PC-3 (cell line): ENCODE measurements around the gene WDPCP. TPM values are rescaled to one million over a fixed set of nuclear protein-coding genes. Genes with fewer than 3 reads are reported as not detected.

Experiments
- ATAC-seq: fragments of 200-7000 bp; cut with Tn5 transposase; 2 replicates; pipeline ENCODE4 v1.9.1; 2020; ENCODE audit warnings: mild to moderate bottlenecking, moderate library complexity
- BruUV-seq: library from RNA; stranded (reverse); fragments of 400-500 nt; replicated peaks from 2 replicates; lab custom pipeline; 2021; lab: Mats Ljungman, UMichigan
- CTCF ChIA-PET: fragments of 300-600 bp; sonication (Branson Sonifier 250); formaldehyde crosslinking; loops from one replicate; lab custom pipeline; 2022; ENCODE audit warnings: antibody characterized with exemption; lab: Charles Lee
- POLR2A ChIA-PET: fragments of 300-600 bp; sonication (Branson Sonifier 250); formaldehyde crosslinking; loops from one replicate; lab custom pipeline; 2022; ENCODE audit warnings: antibody characterized with exemption; ENCODE audit not compliant: unreplicated experiment; lab: Charles Lee
- DNase-seq: peaks from one replicate; pipeline ENCODE4 v3.0.0-alpha.2; 2015
- H2AFZ ChIP-seq: fragments of 300-600 bp; sonication (generic); 2 replicates; pipeline ENCODE4 v1.6.0; 2016; ENCODE audit warnings: antibody characterized with exemption, low read length
- H3F3A ChIP-seq: fragments of 300-600 bp; sonication (generic); one replicate; pipeline ENCODE4 v1.6.0; 2017; ENCODE audit warnings: antibody characterized with exemption, low read length, control low read depth, mild to moderate bottlenecking; ENCODE audit not compliant: unreplicated experiment
- H3K27ac ChIP-seq: fragments of 300-600 bp; sonication (generic); 2 replicates; pipeline ENCODE4 v1.5.1; 2016; ENCODE audit warnings: mild to moderate bottlenecking, low read length
- H3K27me3 ChIP-seq: fragments of 300-600 bp; sonication (generic); 2 replicates; pipeline ENCODE4 v1.6.1; 2016; ENCODE audit warnings: low read length, mixed read lengths
- H3K36me3 ChIP-seq: fragments of 300-600 bp; sonication (generic); 2 replicates; pipeline ENCODE4 v1.6.1; 2016; ENCODE audit warnings: low read depth, mixed run types, low read length, mixed read lengths
- H3K4me1 ChIP-seq: fragments of 300-600 bp; sonication (generic); 2 replicates; pipeline ENCODE4 v1.5.1; 2016; ENCODE audit warnings: low read length; ENCODE audit not compliant: insufficient read depth
- H3K4me2 ChIP-seq: fragments of 300-600 bp; sonication (generic); 2 replicates; pipeline ENCODE4 v1.6.0; 2016; ENCODE audit warnings: low read length
- H3K4me3 ChIP-seq: fragments of 300-600 bp; sonication (generic); 2 replicates; pipeline ENCODE4 v1.5.1; 2016; ENCODE audit warnings: mild to moderate bottlenecking, low read length, mixed read lengths
- H3K79me2 ChIP-seq: fragments of 300-600 bp; sonication (generic); 2 replicates; pipeline ENCODE4 v1.6.1; 2017; ENCODE audit warnings: low read length, mixed read lengths
- H3K9ac ChIP-seq: fragments of 300-600 bp; sonication (generic); 2 replicates; pipeline ENCODE4 v1.6.0; 2016; ENCODE audit warnings: mild to moderate bottlenecking, low read length
- H3K9me2 ChIP-seq: fragments of 300-600 bp; sonication (generic); replicated peaks from 2 replicates; pipeline ENCODE4 v1.6.1; 2016; ENCODE audit warnings: mixed run types, low read length, mixed read lengths
- H3K9me3 ChIP-seq: fragments of 300-600 bp; sonication (generic); 2 replicates; pipeline ENCODE4 v1.6.1; 2016; ENCODE audit warnings: low read length, mixed read lengths
- H4K20me1 ChIP-seq: fragments of 300-600 bp; sonication (generic); 2 replicates; pipeline ENCODE4 v1.6.1; 2016; ENCODE audit warnings: low read length, mixed read lengths
- EZH2 ChIP-seq: fragments of 300-600 bp; sonication (generic); IDR thresholded peaks from one replicate; pipeline ENCODE4 v1.6.1; 2017; ENCODE audit warnings: antibody characterized with exemption, mild to moderate bottlenecking, low read length; ENCODE audit not compliant: unreplicated experiment
- EZH2phosphoT487 ChIP-seq: fragments of 300-600 bp; sonication (generic); IDR thresholded peaks from 2 replicates; pipeline ENCODE4 v1.6.1; 2018; ENCODE audit warnings: mild to moderate bottlenecking, antibody characterized with exemption, low read length, borderline replicate concordance
- intact Hi-C: fragments of 100-400 bp; cut with micrococcal nuclease; formaldehyde crosslinking; loops from 2 replicates; pipeline ENCODE4 v1.9.0; 2023
- total RNA-seq: library from RNA; depleted of rRNA; stranded (reverse); fragments of >200 nt; gene quantifications from 2 replicates; pipeline ENCODE4 v1.2.3, GENCODE V29; 2014
- TF ChIP-seq, protein P1 (sequence below): fragments of 300-600 bp; sonication (generic); conservative IDR thresholded peaks from 2 replicates; pipeline ENCODE4 v1.5.1; 2017; ENCODE audit warnings: antibody characterized with exemption, low read depth, mild to moderate bottlenecking, low read length

Gene WDPCP
- total RNA-seq, 1 experiment from 2014 or later = 4.0 TPM

DNA sequence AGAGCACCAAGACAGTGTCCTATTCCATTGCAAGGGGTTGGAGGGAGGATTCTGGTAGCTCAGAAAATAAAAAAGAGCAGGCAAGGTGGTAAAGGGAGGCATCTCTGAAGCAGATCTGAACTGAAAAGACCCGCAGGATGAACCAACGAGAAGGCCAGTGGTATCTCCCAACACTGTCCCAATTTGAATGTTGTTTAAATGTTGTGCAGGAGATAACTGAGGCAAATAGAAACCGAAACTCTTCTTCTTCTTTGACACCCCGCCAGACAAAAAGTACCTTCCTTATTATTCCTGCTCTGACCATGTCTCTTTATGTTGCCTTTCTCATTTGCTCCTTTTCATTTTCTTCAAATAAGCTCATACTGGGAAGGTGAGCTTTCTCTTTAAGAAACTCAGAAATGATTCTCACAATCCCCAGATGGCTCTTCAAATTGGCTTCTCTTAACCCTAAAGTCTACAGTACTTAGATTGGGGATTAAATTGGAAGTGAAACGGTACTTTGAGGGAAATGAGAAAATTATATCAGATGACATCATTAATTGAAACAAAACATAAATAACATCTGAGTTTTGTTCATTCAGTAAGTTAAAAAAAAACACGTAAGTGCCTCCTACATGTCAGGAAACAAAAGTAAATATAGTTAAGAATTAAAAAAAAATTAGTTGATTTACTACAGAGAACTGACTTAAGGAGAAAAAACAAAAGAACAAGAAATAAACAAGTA is 143.6 kb downstream of the WDPCP start:
- DNase-seq (no peak), ATAC-seq (no peak)
- Histone ChIP-seq H3K9me3 (no peaks in the 10 kb centered on the region), H3F3A (no peaks in the 10 kb centered on the region), H3K9me2 (no peaks in the 10 kb centered on the region), H3K79me2 (no peaks in the 10 kb centered on the region), H3K27me3 (no peaks in the 10 kb centered on the region), H3K27ac (no peak overlapping the region), H3K4me3 (no peak overlapping the region), H3K36me3 (no peaks in the 10 kb centered on the region), H4K20me1 (no peaks in the 10 kb centered on the region), H2AFZ (no peak overlapping the region), H3K4me2 (no peak overlapping the region), H3K9ac (no peak overlapping the region), H3K4me1 (no peaks in the 10 kb centered on the region)
- POLR2A ChIA-PET = no interaction called here
- TF ChIP-seq, protein P1, sequence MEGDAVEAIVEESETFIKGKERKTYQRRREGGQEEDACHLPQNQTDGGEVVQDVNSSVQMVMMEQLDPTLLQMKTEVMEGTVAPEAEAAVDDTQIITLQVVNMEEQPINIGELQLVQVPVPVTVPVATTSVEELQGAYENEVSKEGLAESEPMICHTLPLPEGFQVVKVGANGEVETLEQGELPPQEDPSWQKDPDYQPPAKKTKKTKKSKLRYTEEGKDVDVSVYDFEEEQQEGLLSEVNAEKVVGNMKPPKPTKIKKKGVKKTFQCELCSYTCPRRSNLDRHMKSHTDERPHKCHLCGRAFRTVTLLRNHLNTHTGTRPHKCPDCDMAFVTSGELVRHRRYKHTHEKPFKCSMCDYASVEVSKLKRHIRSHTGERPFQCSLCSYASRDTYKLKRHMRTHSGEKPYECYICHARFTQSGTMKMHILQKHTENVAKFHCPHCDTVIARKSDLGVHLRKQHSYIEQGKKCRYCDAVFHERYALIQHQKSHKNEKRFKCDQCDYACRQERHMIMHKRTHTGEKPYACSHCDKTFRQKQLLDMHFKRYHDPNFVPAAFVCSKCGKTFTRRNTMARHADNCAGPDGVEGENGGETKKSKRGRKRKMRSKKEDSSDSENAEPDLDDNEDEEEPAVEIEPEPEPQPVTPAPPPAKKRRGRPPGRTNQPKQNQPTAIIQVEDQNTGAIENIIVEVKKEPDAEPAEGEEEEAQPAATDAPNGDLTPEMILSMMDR = no peak
- TF ChIP-seq EZH2 = no peak
- no peak for TF ChIP-seq EZH2phosphoT487
- CTCF ChIA-PET = no interaction called here
- no TSS peak for BruUV-seq
- intact Hi-C loops = no loop called here

DNA sequence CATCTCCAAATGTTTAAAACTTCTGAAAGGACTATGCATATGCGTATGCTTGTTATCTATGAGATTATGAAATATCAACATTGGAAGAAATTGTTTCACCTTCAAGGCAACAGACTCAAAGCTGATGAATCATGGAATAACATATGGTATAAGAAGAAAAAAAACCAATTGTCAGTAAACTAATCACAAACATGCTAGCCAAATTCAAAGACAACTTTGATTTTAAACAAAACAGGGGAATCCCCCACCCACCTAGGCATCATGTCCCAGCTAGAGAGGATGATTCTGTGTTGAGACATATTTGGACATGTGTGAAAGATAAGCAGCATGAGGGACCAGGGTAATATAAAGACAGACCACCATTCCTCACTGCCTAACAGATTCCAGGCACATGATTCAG is 147.7 kb downstream of the WDPCP start:
- H3K79me2 ChIP-seq = no peaks in the 10 kb centered on the region
- intact Hi-C loops = no loop called here
- ChIA-PET POLR2A (no interaction called here), CTCF (no interaction called here)
- TF ChIP-seq EZH2phosphoT487 (no peak), EZH2 (no peak)
- TF ChIP-seq, protein P1 = no peak
- H3K9me2 ChIP-seq = no peaks in the 10 kb centered on the region
- no peak overlapping the region for H3K27ac ChIP-seq
- no peaks in the 10 kb centered on the region for H4K20me1 ChIP-seq
- no peaks in the 10 kb centered on the region for H3K9me3 ChIP-seq
- H2AFZ ChIP-seq = no peak overlapping the region
- H3K4me2 ChIP-seq = no peak overlapping the region
- no peak for ATAC-seq
- no peaks in the 10 kb centered on the region for H3F3A ChIP-seq
- BruUV-seq = no TSS peak
- no peaks in the 10 kb centered on the region for H3K36me3 ChIP-seq
- DNase-seq = no peak
- H3K27me3 ChIP-seq = no peaks in the 10 kb centered on the region
- no peaks in the 10 kb centered on the region for H3K4me1 ChIP-seq
- H3K4me3 ChIP-seq = no peak overlapping the region
- no peak overlapping the region for H3K9ac ChIP-seq

DNA sequence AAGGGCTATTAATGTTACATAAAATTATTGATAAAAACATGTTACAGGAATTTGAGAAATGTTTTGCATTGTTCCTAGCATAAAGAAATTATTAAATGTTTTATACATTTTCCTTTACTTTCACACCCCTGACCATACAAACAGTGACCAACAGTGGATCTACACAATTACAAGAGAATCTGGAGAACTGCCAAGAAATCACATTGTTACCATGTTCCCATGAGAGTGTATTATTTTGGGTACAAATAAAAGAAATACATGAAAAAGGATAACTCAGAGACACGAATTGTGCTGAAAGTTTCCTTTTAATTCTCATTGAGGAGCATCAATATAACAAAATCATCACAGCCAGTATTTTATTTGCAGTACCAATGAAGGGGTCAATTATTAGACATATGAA is 150.1 kb downstream of the WDPCP start:
- Histone ChIP-seq H3K79me2 (no peaks in the 10 kb centered on the region), H3K9me2 (no peaks in the 10 kb centered on the region), H3K9me3 (no peaks in the 10 kb centered on the region), H3K27me3 (no peaks in the 10 kb centered on the region), H2AFZ (no peak overlapping the region), H3K36me3 (no peaks in the 10 kb centered on the region), H3F3A (no peaks in the 10 kb centered on the region), H3K27ac (no peak overlapping the region), H3K4me1 (no peaks in the 10 kb centered on the region), H3K4me2 (no peak overlapping the region), H3K9ac (no peak overlapping the region), H3K4me3 (no peak overlapping the region), H4K20me1 (no peaks in the 10 kb centered on the region)
- ChIA-PET CTCF (no interaction called here), POLR2A (no interaction called here)
- ATAC-seq (no peak), DNase-seq (no peak)
- BruUV-seq = no TSS peak
- no peak for TF ChIP-seq EZH2phosphoT487
- TF ChIP-seq EZH2 = no peak
- TF ChIP-seq, protein P1 = no peak
- intact Hi-C loops = no loop called here
